AML-193 (cell line): ENCODE measurements around the gene EBI3.
"Not testable (repeated sequence)": the region's sequence is repeated elsewhere in the genome, so short reads cannot be mapped to it uniquely, and the experiment has no call there.

Experiments used
- DNase-seq, 2 experiments: peaks; one replicate each; lab custom pipeline; 2025; lab: John Stamatoyannopoulos, UW

EBI3 gene

DNA sequence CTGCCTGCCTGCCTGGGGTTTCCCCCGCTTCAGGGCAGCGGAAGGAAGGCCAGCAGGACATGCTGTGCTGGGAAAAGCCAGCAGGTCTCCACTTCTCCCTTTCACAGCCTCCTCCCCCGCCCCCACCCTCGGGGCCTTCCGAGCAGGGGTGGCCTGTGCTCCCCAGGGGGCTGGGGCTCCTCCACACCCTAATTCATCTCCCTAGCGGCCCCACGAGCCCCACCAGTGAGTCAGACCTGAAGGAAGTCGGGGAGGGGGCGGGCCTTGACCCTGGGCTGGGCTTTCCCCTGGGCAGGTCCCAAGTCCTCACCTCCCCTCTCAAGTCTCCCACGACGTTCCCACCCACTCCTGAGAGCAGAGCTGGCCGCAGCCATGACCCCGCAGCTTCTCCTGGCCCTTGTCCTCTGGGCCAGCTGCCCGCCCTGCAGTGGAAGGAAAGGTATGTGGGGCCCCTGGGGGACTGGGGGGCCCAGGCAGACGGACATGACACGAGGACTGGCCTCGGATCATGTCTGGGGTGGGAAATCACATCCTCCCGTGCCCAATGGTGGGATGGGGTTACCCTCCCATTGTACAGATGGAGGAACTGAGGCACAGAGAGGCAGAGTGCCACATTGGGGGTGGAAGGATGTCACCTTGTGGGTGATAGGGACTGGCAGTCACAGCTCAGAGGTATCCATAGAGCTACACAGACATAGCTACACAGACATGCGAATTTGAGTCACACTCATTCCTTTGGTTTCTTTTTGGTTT, at the start of gene EBI3:
Gene EBI3, plus strand, starts transcription at position 345 of the 753 bp plus-strand sequence. Its CDS starts 28 bp downstream, at position 373.
- DNase-seq: no peak

DNA sequence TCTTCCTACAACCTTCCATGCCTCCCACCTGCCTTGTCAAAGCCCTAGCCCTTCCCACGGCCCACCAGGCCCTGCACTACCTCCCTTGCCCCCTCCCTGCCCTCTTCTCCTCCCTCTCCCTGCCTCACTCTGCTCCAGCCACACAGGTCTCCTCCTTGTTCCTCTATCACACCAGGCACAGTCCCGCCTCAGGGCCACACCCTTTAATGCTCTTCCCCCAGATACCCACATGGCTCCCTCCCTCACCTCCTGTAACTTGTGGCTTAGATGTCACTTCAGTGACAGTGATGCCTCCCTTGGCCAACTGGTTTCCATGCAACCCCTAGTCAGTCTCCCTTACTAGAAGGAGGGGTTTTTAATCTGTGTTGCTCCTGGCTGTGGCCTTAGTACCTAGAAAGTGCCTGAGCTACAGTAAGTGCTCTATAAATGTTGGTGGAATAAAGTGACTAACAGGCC, 48.2 kb upstream of the EBI3 start:
- DNase-seq: no peak

DNA sequence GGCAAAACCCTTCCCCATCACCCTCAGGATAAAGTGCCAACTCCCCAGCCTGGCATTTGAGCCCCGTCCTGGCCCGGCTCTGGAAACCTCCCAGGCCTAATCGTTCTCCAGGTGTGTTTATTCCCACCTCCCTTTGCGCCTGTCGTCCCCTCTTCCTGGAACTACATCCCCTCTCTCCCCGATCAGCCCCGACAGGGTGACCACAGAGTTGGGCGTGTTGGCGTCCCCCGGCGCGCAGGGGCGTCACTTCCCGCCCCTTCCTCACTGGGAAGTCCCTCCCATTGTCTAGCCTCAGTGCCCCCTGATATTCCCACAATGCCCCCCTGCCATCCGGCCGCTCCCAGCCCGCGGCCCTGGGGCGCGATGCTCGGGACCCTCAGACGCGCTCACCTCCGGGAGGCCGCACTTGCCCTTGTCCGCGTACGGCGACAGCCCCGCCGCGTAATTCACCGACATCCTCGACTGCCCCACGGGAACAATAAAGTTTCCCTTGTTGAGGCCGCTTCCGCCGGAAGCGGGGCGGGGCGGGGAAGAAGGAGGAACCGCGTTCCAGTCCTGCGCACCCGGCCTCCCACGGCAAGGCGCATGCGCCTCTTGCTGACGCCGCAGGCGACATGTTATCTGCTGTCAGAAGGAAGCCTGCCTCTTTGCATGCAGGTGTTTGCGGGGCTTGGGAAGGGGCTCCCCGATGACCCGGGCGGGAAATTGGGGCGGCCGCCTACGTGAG, 47.1 kb upstream of the EBI3 start, which contains the start of the genes ANKRD24 and SIRT6:
Gene ANKRD24, plus strand, starts transcription at position 606 of the 727 bp plus-strand sequence. CDS start 3,737 bp downstream, outside the sequence.
Gene SIRT6, minus strand, starts transcription at position 480 of the 727 bp plus-strand sequence. Its CDS starts 24 bp downstream, at position 456.
- peak; percentile 88 to 91 for DNase-seq

DNA sequence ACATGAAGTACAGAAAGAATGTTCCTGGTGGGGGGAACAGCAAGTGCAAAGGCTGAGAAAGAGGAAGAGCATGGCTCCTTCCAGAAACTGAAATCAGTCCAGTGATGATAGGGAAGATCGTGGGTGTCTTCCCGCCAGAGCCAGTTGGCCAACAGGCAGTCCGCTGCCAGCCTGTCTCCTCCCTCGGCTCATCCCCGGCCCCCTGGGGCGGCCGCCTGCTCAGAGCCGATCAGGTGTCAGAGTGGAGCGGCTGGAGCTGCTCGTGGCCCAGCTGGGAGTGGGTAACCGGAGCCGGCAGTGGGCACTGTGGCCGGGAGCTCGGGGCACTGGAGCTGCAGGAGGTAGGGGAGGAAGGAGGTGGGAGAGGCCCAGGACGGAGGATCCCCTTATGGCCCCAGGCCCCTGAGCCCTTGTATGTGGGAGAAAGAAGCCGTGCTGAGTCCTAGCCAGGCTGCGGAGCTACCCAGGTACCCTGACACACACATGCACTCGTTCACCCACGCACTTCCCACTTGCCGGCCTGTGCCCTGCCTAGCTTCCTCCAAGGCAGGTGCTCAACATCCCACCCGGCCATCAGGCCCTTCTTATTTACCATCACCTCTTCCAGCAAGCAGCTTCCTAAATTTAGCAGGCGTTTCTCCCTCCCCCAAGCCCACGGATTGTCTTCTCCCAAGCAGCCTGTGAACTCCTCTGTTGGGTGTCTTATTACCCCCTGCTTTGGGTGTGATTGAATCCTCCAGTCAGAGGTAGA, 45.2 kb upstream of the EBI3 start:
- DNase-seq: no peak

- DNase-seq: no peak
Measured at GRCh38 chr19:4184718-4185352, 44.5 kb upstream of the EBI3 start.

DNA sequence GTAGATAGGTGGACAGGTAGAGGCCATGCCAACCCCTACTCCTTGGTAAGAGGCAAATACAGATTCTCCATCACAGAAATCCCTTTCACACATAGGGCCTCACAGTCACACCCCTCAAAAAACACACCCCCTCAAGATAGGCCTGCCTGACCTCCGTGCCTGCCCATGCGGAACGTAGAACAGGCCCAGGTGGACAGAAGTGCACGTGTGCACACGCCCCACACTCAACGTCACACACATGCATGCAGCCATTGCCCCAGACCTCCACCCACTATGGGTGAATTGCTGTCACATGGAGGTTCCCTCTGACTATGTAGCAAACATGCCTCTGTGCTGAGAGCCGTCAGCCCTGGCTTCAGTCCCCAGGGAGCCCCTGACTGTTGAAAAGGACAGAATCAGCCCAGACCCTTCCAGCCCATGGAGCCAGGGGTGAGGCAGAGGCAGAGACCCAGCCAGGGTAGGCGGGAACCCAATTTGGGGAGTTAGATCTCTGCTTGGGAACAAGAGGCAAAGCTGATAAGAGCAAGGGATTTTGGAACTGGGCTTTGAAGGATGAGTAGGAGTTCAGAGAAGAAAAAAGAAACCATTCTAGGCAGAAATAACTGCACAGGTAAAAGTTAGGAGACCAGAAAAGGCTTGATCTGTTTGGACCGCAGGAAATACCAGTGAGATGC, 43.8 kb upstream of the EBI3 start:
- no peak for DNase-seq

DNA sequence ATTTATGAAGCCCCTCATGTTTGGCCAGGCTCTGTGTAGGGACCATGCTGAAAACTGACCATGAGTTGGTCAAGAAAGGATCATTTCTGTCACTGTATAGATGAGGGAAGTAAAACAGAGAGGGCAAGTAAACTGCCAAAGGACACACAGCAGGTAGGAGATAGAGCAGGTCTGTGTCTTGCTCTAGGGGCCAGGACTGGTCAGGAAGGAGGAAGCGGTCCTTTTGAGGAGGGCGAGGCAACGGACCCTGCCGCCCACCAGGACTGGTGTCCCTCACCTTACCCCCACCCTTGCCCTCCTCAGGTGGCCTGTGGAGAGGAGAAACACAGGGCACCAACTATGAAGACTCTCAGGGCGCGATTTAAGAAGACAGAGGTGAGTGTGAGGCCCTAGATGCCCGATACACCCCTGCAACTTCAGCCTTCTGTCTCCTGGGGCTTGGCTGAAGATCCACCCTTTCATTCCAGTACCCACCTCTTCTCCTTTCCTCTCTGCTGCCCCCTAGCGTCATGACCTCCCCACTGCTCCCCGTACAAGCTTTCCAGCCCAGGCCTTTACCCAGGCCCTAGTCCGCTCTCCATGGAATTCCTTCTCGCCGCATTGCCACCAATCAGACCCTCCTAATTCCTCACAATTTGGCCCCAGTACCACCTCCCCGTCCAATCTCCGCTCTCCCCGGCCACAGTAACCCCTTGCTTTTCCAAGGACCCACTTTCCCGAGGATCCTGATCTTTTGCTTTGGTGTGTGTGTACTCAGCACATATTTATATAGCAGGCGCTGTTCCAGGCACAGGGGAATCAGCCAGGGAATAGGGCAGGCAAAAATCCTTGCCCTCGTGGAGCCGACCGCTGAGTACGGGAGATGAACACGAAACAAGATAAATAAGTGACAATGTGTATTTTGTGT, 43.0 kb upstream of the EBI3 start:
- DNase-seq: peak; percentile 52 to 61

- no peak for DNase-seq
Measured at GRCh38 chr19:4187313-4188122, 41.8 kb upstream of the EBI3 start.

DNA sequence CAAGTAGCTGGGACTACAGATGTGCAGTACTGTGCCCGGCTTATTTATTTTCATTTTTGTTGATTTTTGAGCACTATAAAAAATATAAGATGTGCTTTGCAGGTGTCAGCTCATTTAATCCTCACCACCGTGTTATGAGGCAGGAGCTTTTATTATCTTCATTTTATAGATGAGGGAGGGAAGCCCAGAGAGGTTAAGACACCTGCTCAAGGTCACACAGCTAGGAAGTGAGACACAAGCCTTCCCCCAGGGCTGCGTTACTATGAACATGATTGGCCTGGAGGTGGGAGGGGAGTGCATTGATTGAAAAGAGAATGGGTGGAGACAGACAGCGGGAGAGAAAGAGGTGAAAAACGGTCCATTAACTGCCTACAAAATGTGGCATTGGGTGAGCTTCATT, 39.7 kb upstream of the EBI3 start:
- no peak for DNase-seq

GRCh38 chr19:4192537-4192936, 36.8 kb upstream of the EBI3 start:
- DNase-seq: not testable (repeated sequence)

DNA sequence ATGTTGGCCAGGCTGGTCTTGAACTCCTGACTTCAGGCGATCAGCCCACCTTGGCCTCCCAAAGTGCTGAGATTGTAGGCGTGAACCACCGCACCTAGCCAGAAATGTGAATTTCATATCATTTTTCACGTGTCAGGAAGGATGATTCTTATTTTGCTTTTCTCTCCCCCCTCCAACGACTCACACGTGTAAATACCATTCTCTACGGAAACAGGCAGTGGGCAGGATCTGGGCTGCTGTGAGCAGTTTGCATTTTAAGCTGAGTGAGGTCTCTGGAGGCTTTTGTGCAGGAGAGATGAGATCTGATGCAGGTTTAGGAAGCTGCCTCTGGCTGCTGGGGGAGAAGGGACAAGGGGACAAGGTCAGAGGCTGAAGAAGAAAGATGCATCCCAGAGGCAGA, 35.0 kb upstream of the EBI3 start:
- DNase-seq: no peak

DNA sequence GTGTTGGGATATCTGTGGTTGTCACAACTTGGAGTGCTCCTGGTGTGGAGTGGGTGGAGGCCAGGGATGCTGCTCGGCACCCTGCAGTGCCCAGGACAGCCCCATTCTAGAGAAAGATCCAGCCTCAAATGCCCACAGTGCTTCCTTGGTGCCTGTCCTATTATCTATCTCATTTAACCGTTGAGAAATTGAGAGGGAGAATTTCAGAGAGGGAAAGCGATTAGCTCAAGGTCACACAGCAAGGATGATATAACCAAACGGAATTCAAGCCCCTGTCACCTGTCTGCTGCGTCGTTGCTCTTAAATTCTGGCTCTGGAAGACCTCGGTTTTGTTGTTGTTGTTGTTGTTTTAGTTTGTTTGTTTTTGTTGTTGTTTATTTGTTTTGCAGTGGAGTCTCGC, 33.3 kb upstream of the EBI3 start:
- no peak for DNase-seq

- DNase-seq: no peak
Measured at GRCh38 chr19:4196587-4197148, 32.7 kb upstream of the EBI3 start.

- no peak for DNase-seq
Measured at GRCh38 chr19:4197228-4197624, 32.1 kb upstream of the EBI3 start.

DNA sequence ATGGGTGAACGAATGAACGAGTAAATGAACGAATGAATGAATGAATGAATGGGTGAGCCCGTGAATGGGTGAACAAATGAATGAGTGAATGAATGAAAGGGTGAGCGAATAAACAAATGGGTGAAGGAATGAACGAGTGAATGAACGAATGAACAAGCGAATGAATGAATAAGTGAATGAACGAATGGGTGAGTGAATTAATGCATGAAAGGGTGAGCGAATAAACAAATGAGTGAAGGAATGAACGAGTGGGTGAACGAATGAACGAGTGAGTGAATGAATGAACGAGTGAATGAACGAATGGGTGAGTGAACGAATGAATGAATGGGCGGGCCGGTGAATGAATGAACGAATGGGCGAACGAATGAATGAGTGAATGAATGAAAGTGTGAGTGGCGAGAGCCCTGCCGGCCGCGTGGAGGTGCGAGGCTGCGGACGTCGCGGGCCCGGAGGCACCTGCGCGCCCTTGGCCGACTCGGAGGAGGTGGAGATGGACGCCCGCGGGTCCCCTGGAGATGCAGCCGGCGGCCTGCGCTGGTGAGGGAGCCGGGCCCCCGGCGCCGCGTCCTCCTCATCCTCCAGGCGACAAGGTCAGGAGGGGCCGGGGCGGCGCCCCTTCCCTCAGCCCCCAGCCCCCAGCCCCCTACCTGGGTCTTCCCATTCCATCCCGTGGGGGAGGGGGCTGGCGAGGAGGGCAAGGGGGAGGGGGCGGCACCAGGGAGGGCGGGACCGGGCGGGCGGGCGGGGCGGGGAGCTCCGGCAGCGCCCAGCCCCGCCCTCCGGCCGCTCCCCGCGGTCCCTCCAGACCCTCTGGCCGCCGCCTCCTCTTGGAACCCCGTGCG, 31.5 kb upstream of the EBI3 start:
- DNase-seq: no peak

GRCh38 chr19:4198467-4199126, 30.7 kb upstream of the EBI3 start:
- no peak for DNase-seq

DNA sequence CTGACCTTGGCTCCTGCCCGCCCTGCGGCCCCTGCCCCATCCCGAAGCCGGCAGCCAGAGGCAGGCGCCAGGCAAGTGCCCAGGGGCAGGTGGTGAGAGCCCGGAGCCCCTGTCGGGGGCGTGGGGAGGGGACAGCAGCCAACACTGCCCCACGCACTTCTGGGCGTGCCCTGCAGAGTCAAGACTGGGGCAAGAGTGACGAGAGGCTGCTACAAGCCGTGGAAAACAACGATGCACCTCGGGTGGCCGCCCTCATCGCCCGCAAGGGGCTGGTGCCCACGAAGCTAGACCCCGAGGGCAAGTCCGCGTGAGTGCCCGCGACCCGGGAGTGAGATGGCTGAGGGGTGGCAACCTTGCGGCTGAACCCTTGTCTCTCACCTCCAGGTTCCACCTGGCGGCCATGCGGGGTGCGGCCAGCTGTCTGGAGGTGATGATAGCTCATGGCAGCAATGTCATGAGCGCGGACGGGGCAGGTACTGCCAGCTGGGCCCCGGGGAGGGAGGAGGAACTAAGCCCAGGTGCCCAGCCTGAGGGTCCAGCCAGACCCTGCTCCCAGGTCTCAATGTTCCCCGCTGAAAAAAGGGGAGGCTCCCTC, 29.5 kb upstream of the EBI3 start:
- DNase-seq: no peak
